HTR-8/SVneo (cell line): ENCODE results near the gene MCEMP1.
A peak's percentile ranks its signal among the peaks of the same experiment; 100 is the strongest.

ENCODE experiments used
- DNase-seq: peaks from one replicate; pipeline ENCODE4 v3.0.0; 2011; ENCODE audit warnings: low spot score, mixed read lengths; ENCODE audit not compliant: insufficient read length
- FAIRE-seq: peaks from 2 replicates; lab custom pipeline; 2011; peaks lifted over from hg19 to GRCh38; lab: Jason Lieb, UNC

Gene MCEMP1, protein sequence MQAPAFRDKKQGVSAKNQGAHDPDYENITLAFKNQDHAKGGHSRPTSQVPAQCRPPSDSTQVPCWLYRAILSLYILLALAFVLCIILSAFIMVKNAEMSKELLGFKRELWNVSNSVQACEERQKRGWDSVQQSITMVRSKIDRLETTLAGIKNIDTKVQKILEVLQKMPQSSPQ

DNA sequence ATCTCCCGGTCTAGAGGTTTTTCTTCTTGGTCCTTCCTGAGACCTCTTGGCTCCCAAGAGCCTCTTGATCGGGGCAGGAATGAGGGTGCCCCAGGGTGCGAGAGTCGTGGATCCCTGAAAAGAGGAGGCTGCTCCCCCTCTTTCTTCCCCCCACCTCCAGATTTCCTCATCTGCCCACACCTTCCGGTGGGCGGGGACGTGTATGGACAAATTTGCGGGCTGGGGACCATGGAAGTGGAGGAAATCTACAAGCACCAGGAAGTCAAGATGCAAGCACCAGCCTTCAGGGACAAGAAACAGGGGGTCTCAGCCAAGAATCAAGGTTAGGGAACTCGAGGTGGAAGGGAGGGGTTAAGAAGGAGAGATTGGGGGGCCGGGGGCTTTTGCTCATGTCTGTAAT lies at the start of gene MCEMP1:
Gene MCEMP1, plus strand, starts transcription at position 237 of the 400 bp plus-strand sequence. Its CDS starts 31 bp downstream, at position 268.
- DNase-seq (no peak), FAIRE-seq (no peak)

DNA sequence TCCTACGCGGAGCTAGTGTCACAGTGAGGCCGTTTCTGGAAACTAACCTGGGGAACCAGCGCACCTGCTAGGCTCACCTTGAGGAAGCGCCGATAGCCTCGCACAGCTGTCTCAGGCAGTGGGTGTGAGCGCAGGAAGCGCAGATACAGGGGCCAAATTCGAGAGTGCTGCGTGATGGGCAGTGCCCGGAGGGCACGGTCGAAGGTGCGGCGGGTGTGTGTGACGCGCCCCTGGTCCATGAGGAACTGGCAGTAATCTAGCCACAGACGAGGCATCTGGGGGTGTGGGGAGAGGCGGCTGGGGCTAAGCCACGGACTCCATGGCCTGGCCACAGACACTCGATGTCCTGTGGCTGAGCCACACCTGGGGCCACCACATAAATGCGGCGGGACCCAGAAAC lies 49.7 kb upstream of the MCEMP1 start:
- DNase-seq (no peak), FAIRE-seq (no peak)

DNA sequence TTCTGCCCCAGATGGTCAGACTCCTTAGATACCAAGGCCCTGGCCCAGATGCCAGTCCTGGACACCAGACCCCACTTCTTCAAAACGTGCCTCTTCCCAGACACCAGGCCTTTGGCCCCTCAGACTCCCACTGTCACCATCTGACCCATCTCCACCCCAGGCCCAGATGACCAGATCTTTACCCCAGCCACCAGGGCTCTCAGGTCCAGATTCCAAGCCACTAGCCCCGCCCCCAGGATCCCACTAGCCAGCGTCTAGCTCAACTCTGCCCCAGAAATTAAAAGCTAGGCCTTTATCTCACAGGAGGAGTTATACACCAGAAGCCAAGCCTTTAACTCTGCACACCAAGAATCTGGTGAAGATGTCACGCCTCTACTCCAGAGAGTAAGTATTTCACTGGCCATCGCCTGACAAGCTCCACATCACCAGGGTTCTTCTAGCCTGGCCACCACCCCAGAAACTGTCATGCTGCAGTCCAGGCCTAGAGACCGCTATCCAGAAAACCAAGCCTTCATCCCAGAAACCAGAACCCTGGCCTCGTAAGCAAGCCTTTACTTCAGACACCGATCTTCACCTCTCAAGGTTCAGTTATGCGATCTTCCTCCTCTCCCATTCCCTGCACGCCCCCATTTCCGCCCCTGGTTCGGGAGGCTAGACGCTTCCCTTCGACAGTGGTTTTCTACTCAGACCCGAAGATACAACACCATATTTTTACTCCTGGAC lies 48.1 kb upstream of the MCEMP1 start:
- FAIRE-seq (peak; percentile 16), DNase-seq (no peak)

DNA sequence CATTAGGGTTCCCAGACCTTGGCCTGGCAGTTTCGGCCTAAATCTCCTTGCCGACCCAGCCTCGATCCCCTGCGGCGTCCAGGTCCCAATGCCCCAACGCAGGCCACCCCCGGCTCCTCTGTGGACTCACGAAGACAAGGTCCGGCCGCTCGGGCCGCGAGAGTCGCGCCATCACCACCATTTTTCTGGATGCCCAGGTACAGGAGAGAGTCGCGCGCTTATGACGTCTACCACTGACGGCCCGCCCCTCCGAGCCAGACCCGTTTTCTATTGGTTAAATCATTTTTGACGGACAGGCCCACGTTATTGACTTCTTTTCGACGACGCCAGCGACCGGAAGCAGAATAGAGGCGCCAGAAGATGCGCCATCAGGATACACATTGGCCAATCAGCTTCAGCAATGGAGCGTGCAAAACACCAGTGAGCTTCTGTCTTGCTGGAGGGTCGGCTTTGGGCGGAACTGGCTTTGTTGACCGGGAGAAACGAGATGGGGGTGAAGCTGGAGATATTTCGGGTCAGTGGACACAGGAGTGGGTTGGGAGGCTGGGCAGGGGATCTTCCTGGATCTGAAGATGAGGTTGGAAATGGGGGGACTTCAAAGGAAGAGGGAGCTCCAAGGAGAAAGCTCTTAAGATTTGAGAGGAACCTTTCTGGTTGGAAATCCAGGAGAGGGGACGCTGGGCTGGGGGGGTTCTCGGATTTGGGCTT lies 47.4 kb upstream of the MCEMP1 start, which contains the start of the genes PET100 and XAB2:
Gene PET100, plus strand, starts transcription at position 447 of the 708 bp plus-strand sequence. Its CDS starts 41 bp downstream, at position 488.
Gene XAB2, minus strand, starts transcription at position 199 of the 708 bp plus-strand sequence. Its CDS starts 18 bp downstream, at position 181.
- FAIRE-seq (peak; percentile 94), DNase-seq (peak; percentile 100)

DNA sequence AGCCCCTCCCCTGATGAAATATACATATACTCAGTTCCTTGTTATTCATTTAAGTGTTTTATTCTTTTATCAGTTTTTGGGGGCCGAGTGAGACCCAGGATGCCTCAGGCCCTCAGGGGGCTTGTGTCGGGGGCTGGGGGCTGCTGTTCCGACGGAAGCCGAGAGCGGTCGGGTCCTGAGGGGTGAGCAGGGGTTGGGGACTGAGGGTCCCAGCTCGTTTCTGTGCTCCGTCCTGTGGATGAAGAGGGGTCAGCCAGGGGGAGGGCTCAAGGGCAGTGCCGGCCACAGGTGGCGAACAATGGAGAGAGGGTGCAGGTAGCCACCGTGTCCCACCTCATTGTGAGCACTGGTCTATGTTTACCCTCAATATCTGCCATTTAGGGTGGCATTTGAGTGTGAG lies 45.3 kb upstream of the MCEMP1 start:
- DNase-seq (no peak), FAIRE-seq (no peak)

DNA sequence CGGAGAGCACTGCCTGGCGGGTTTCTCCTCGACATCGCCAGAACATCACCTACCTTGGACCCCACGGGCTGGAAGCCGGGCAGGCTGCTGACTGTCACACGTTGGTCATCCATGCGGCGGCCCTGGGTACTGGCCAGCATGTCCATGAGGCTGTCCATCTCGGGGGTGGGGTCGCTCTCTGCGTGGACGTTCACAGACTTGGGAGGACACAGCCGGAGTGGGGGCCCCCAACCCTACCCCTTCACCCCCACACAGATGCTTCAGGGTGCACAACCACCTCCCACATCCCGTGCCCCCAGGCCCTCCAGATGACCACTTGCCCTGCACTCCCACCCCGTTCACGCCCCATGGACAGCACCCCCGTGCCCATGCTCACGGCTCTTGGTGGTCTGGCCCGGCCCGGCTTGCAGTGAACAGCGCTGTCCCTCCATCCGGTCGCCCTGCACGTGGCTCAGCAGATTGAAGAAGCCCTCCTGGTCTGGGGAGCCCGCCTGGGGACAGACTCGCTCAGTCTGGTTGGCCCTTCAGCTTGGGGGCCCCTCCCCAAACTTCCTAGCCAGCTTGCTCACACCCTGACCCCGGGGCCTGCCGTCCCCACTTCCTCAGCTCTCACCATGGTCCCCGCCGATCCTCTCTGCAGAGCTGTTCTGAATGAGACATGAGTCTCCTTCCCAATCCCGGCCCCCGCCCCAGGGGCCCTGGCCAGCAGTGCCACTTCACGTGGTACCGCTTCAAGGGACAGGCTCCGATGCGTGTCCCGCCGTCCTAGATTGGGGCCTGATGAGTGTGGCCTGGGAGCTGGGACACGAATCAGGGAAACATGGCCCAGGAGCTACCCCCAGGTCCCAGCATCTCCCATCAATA lies 44.3 kb upstream of the MCEMP1 start:
- no peak for DNase-seq

DNA sequence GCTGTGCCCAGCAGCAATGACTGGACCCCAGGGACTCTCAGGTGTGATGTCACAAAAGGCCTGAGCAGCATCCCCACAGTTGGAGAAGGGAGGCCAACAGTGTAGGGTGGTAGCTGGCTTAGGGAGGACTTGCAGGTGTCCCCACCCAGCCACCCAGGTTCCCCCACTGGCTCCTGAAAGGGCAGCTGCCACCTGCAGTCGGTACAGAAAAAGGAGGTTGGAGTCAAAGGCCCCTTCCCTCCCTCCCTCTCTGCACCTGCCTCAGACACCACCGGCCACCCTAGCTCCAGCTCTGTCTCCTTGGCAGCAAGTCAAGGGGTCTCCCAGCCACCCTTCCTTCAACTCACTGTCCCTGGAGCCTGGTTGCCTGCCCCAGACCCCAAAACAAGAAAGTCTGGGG lies 43.2 kb upstream of the MCEMP1 start, which contains the start of gene PCP2:
Gene PCP2, minus strand, starts transcription at position 22 of the 400 bp plus-strand sequence. CDS start 262 bp downstream, outside the sequence.
- DNase-seq (no peak), FAIRE-seq (no peak)

More for the DNA sequence above, 44.3 kb upstream of the MCEMP1 start:
- no peak for FAIRE-seq

DNA sequence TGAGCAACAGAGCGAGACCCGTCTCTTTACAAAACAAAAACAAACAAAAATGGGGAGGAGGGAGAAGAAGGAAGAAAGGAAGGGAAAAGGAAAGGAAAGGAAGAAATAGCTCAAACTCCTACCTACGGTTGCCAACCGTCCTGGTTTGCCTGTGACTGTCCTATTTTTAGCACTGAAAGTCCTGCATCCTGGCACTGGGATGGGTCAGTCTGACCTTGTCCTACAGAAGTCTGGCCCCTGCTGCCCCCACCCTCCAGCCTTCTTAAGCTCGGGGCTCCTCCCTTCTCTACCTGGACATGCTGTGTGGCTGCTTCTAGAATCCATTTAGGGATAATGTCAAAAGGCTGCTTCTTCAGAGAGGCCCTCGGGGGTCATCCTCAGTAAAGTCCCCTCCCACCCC lies 41.2 kb upstream of the MCEMP1 start:
- FAIRE-seq (no peak), DNase-seq (no peak)

DNA sequence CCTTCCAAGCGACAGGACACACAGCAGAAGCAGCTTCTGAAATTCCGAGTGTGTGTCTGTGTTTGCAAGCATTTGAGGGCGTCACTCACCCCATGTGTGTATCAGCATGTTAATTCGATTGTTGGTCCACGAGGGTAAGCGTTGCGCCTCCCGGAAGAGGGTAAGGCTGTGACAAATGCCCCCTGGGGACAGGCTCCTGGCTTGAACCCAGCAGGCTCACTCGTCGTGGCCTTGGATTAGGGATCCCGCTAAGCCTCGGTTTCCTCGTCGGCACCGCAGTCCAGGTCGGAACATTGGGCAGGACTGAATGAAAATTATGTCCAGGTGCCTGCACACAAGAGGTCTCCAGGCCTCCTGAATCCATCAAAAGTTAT lies 40.6 kb upstream of the MCEMP1 start:
- FAIRE-seq (no peak), DNase-seq (no peak)

DNA sequence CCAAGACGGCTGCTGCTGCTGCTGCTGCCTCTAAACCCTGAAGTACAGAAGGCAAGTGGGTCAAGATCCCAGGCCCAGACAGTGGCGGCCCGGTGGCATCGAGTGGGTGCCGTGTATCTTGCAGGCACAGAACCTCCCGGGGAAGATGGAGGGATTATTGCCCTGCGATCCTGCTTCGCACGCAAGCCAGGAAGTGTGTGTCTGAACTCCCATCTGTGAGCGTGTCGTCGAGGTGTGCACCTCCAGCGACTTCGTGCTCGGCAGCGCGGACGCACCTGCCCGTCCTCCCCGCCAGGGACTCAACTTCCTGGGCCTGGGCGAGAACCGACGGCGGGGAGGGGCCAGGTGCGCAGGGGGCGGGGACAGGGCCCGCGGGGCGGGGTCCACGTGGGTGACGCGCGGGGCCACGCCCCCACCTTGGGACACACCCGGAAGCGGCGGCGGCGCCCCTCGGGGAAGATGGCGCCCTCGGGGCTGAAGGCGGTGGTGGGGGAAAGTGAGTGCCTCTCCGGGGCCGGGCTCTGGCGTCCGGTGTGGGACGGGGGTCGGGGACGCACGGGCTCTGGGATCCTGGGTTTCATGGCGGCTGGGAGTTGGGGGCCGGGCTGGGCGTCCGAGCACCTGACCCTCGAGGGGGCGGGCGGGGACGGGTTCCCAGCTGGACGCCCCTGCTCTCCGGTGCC lies 40.1 kb upstream of the MCEMP1 start, which contains the start of gene STXBP2:
Gene STXBP2, plus strand, starts transcription at position 420 of the 683 bp plus-strand sequence. Its CDS starts 40 bp downstream, at position 460.
- FAIRE-seq (no peak), DNase-seq (no peak)

DNA sequence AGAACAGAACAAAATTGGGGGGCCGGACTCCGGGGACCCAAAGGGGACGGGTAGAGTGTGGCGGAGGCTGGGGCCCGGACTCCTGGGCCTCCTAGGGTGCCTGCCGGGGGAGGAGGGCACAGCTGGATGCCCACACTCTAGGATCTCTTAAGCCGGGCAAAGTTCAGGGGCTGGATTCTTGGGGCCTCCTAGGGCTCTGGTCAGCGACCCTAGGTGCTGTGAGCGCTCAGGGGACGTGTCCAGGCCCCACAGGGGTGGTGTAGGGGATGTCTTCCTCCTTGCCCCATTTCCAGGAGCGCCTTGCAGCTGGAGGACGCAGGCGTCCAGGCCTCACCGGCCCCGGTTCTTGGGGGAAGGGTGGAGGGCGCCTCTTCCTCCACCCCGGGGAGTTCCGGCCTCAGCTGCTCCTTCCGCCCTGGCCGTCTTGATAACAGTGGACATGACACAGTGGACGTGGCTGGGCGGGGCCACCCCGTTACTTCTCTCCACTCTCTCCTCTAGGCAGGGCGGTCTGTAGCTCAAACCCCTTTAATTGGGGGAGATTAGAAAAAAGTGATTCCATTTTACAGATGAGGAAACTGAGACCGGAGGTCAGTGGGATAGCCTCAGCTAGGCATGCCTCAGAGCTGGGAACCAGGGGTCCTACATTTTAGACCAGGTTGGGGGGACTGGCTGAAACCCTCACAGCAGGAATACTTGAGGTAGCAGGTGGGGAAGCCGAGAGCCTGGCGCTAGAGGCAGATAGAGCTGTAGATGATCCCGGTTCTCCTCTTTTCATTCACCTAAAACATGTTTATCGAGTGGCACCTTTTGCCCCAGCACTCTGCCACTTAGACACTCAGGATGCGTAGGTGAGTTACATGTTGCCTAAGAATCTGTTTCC lies 39.3 kb upstream of the MCEMP1 start:
- FAIRE-seq: no peak
- DNase-seq: no peak

DNA sequence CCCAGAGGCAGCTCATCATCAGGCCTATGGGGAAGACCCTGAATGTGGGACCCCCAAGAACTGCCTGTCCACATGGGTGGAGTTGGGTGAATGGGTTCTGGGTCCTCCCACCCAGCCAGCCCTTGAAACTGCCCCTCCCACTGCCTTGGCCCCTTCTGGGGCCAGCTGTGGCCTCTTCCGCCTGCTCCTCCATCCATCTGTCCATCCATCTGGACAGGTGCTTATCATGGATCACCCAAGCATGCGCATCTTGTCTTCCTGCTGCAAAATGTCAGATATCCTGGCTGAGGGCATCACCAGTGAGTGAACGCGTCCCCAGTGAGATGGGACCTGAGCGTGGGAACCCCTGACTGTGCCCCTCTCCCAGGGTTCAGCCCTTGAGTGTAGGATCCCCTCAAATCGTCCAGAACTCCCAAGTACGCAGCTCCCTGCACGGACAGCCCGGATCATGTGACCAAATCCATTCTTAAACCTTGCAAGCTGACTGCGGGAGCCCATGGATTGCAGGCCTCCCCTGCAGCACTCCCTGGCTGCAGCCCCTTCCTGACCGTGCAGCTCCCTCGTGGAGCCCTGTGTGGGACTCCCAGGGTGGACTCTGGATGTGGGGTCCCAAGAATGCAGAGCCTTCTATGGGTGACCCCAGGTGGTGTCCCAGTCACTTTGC lies 38.0 kb upstream of the MCEMP1 start:
- FAIRE-seq (no peak), DNase-seq (no peak)

DNA sequence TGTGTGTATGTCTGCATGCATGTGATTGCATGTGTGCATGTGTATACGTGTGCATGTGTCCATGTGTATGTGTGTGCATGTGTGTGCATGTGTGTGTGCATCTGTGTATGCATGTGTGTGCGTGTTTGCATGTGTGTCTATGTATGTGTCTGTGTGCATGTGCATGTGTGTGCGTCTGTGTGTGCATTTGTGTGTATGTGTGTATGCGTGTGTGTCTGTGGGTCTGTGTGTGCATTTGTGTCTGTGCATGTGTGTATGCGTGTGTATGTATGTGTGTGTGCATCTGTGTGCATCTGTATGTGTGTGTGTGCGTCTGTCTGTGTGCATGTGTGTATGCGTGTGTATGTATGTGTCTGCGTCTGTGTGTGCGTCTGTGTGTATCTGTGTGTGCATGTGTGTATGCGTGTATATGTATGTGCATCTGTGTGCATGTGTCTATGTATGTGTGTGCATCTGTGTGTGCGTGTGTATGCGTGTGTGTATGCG lies 37.0 kb upstream of the MCEMP1 start:
- FAIRE-seq (no peak), DNase-seq (no peak)

DNA sequence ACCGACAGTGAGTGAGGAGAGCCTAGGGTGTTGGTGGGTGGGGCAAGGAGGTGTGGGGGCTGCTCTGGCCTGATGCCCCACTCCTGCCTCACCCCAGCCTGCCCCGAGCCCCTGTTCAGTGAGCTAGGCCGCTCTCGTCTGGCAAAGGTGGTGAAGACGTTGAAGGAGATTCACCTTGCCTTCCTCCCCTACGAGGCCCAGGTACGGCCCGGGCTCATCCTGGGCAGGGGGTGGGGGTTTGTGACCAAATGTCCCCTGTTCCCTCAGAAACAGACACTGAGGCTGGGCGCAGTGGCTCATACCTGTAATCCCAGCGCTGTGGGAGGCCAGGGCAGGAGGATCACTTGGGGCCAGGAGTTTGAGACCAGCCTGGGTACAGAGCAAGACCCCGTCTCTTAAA lies 36.1 kb upstream of the MCEMP1 start:
- FAIRE-seq: no peak

DNA sequence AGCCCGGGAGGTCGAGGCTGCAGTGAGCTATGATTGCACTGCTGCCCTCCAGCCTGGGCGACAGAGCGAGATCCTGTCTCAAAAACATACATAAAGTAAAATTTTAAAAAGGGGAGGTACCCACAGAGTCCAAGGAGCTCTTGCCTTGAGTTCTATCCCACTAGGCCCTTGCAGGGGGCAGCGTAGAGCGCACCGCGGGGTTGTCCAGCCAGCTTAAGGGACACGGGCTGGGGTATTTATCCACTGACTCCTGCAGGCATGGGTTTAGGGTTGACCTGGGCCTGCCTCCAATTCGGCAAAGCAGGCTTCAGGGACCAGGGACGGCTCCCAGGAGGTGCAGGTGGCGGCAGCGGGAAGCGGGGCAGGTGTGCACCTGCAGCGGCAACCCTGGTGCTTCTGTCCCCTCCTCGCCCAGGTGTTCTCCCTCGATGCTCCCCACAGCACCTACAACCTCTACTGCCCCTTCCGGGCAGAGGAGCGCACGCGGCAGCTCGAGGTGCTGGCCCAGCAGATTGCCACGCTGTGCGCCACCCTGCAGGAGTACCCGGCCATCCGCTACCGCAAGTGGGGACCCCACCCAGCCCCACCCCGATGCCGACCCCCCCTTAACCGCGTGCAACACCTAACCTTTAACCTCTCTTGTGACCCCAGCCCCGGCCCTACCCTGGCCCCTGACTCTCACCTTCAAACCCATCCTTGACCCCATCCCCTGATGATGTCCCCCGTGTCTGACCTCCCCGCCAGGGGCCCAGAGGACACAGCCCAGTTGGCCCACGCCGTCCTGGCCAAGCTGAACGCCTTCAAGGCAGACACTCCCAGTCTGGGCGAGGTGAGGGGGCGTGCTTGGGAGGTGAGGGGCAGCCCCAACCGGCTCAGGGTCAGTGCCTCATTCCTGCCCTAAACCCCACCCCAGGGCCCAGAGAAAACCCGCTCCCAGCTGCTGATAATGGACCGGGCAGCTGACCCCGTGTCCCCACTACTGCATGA lies 35.3 kb upstream of the MCEMP1 start:
- FAIRE-seq: no peak
- no peak for DNase-seq

More for the DNA sequence above, 36.1 kb upstream of the MCEMP1 start:
- no peak for DNase-seq

DNA sequence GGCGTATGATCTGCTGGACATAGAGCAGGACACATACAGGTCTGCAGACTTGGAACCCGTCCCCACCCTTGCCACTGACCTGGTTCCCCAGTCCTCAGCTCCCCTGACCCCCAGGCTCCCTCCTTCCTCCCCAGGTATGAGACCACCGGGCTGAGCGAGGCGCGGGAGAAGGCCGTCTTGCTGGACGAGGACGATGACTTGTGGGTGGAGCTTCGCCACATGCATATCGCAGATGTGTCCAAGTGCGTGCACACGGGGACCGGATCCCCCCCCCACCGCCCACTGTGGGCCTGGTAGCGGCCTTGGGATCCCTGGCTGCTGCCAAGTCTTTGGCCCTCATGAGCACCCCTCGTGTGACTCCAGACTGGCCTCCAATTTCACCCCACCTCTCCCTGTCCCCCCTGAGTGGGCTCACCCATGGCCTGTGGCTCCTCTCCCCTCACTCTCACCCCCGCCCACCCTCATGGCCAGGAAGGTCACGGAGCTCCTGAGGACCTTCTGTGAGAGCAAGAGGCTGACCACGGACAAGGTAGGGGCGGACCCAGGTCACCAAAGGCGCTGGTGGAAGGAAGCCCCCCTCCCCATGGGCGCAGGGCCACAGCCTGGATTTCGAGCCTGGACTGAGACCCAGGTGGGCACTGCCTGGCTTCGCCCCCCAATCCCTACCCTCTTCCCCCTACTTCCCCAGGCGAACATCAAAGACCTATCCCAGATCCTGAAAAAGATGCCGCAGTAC lies 34.4 kb upstream of the MCEMP1 start:
- no peak for DNase-seq
- no peak for FAIRE-seq
